HG03571 (cell line): ENCODE results near the gene CCDC102A.

Source experiments
- ATAC-seq: cut with Tn5 transposase; IDR thresholded peaks from one replicate; pipeline ENCODE4 v1.9.1; 2021; ENCODE audit not compliant: unreplicated experiment

Gene CCDC102A

GRCh38 chr16:57522960-57523359 lies 13.4 kb downstream of the CCDC102A start:
- ATAC-seq = no peak

DNA sequence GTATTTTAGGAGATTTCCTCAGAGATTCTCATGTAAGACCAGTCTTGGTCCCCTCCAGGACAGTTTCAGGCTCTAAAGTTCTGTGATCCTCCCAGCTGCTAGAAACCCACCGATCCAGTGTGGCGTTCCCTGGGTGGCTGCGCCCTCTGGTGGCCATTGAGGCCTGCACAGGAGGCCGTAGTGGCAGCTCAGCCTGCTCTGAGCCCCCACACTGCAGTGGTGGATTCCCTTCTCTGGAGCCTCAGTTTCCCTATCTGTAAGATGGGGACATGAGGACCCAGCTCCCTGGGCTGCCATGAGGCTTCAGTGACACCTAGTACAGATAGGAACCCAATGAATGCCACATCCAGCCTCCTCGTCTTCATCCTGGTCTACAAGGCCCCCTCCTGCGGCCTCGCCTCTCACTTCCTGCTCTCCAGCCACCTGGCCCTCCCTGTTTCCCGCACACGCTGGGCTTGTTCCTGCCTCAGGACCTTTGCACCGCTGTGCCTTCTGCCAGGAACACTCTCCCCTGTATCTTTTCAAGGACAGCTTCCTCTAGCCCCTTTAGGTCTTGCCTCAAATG lies 16.5 kb downstream of the CCDC102A start:
- no peak for ATAC-seq

DNA sequence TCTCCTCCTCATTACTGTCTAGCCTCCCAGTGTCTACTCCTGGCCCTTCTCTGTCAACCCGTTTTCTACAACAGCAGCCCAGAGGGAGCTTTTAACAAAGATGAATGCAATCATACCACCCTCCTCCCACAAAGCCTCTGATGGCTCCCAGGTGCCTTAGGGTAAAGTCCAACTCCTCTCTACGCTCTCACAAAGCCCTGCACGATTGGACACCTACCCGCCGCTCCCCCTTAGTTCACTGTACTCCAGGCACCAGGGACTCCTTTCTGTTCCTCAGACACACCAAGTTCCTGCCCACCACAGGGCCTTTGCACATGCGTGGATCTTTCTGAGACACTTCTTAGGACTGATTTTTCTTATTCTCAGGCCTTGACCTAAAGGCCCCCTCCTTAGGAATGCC lies 17.4 kb downstream of the CCDC102A start:
- no peak for ATAC-seq

GRCh38 chr16:57518520-57518919 lies 17.9 kb downstream of the CCDC102A start:
- no peak for ATAC-seq

- no peak for ATAC-seq
These were observed 18.7 kb downstream of the CCDC102A start for GRCh38 chr16:57517397-57518367.

DNA sequence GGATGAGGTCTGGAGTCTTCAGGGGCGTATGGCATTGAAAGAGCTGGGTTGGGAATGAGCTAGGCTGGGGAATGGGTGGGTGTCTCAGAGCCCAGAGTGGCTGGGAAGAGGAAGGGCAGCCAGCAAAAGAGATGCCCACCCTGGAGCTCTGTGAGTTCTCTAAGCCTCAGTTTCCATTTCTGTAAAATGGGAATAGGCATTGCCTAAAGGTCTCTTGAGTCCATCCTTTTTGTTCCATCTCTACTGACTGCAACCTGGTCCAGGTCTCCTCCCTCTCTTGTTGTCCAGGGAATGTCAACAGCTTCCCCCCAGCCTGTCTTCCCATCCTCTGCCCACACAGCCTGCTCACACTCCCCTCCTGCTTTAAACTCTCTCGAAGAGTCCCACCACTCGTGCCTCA lies 19.6 kb downstream of the CCDC102A start:
- no peak for ATAC-seq

DNA sequence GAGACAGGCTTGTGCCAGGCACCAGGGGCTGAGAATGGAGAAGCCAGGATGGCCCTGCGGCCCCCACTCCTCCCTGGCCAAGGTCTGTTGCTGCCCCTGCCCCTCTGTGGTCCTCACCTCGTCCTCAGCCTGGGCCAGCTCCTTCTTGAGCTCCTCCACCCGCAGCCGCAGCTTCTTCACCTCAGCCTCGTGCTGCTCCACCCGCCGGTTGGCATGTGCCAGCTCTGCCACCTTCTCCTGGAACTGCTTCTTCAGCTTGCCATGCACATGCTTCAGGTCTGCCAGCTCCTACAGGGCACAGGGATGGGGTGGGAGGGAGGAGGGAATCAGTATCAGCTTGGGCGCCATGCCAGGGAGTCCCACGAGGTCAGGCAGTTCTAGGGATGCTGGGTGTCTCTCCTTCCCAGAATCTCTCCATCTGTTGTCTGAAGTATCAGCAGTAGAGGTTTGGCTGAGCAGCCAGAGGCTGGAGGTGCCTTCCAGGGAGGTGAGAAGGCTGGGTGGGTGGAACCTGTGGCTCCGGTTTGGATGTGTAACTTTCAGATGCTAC lies 20.1 kb downstream of the CCDC102A start:
- ATAC-seq = no peak

DNA sequence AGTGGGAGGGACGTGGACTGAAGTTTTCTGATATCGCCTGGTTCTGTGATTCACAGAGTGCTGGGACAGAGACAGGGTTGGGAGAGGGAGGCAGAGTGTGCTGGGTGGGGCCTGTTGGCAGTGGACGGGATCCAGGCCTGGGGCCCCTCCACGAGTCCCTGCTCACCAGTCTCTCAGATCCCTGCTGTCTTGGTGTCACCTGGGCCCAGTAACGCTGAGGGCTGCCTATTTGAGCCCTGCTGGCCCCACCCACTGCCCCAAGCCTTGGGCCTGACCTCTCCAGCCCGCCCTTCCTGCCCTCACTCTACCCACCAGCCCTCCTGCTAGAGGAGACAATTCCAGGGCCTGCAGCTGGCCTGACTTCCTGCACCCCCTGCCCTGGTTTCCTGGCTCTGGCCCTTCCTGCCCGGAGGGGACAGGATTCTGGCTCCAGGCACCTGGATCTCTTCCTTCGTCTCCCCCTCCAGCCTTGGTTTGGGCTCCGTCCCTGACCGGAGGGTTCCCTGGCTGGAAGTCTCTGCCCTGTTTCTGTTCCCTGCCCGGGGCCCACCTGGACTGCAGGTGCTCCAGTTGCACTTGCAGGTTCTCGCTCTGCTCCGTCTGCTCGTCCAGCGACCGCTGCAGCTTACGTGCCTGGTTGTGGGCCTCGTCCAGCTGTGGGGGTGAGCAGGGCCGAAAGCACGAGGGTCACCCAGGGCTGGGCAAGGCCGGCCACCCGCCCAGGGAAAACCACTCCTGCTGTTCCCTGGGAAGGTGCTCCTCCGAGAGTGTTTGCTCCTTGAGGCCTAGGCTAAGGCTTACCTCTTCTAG lies 21.4 kb downstream of the CCDC102A start:
- no peak for ATAC-seq

DNA sequence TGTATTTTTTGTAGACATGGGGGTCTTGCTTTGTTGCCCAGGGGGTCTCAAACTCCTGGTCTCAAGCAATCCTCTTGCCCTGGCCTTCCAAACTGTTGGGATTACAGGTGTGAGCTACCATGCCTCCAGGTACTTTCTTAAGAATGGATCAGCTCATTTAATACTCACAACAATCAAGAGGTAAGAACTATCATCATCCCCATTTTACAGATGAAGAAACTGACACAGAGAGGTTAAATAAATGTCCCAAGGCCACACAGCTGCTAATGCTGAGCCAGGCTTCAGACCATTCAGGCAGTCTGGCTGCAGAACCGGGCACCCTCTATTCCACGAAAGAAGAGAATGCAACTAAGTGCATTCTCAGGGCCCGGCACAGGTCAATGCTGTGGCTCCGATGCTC lies 22.0 kb downstream of the CCDC102A start:
- ATAC-seq = no peak

GRCh38 chr16:57513371-57514102 lies 22.8 kb downstream of the CCDC102A start:
- no peak for ATAC-seq

DNA sequence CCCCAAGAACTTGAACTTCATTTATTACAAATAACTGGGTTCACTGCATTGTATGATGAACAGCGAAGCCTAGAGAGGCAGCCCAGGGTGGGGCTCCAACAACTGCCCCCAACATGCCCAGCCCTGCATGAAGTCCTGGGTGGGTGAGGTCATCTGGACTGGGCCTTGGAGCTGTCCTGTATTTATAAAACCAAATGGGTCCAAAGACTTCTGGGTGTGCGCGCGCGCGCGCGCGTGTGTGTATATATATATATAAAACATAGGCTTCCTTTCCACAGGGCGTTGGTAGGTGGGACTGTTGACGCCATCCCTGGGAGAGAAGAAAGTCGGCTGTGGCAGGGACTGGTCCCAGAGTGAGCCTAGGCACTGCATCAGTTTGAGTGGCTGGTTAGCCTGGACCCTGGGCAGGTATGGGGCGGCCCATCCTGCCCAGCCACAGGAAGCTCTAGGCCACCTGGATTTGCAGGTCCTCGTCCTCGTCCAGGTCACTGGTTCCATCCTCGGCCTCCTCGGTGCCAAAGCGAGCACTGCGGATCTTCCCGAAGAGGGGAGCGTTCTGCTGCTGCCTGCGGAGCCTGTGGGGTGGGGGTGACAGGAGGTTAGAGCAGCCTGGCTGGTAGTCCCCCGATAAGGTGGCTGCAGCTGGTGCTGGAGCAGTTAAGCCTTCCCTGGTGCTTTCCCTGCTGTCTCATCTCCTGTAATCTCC lies 23.9 kb downstream of the CCDC102A start:
- no peak for ATAC-seq

GRCh38 chr16:57510016-57510871 lies 26.1 kb downstream of the CCDC102A start:
- no peak for ATAC-seq

- ATAC-seq = no peak
These were observed 27.0 kb downstream of the CCDC102A start for GRCh38 chr16:57509231-57509923.

DNA sequence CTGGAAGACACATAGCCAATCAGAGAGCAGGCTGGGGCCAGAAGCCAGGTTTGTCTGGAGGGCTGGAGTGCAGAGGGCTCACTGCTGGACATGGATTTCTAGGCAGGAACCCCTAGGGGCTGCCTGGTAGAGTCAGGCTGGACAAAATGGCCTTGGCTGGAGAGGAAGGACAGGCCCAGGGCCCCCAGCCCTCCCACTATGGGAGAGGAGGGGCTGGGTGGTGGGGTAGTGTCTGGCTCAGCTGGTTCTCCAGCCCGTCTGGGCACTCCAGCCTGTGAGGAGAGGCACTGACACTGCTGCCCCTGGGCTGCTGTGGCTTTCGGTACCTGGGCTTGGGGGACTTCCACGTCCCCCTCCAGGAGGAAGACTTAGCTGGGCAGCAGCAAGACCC lies 28.3 kb downstream of the CCDC102A start:
- ATAC-seq = no peak

GRCh38 chr16:57507136-57508034 lies 29.0 kb downstream of the CCDC102A start:
- ATAC-seq = no peak

- ATAC-seq = no peak
These were observed 31.2 kb downstream of the CCDC102A start for GRCh38 chr16:57505169-57505568.

DNA sequence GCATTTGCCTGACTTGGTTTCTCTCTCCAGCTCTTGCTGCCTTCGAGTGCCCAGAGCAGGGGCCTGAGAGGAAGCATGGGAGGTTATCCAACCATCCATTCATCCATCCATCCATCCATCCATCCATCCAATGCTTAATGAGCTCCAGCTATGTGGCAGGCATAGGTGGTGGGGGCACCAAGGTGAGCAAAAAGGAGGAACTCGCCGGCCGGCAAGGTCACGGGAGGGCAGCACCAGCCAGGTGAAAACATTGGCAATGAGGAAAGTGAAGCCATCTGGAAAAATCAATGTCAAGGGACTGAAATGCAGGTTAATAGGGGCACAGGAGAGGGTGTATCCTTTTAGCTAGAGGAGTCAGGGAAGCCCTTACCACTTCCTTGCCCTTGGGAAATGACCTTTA lies 31.9 kb downstream of the CCDC102A start:
- ATAC-seq = no peak

GRCh38 chr16:57504001-57504400 lies 32.4 kb downstream of the CCDC102A start:
- ATAC-seq = no peak
